ENCODE results near the gene NARF.

DNA sequence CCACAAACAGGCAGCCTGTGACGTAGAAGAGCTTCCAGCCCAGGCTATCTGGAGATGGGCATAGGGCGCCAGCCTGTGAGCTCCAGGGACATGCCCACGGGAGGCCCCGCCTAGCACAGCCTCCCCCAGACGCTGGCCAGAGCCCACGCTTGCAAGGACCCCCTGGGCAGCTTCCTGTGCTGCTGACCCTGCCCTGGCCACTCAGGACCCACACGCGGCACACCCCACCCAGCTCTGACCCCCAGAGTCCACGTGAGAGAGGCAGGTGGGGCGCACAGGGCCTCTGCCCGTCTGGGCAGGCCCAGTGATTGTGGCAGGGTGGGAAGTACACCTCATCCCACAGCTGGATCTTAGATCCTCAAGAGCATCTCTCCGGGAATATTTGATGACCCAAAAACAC lies 11.9 kb upstream of the NARF start:
- TF ChIP-seq, protein P1, sequence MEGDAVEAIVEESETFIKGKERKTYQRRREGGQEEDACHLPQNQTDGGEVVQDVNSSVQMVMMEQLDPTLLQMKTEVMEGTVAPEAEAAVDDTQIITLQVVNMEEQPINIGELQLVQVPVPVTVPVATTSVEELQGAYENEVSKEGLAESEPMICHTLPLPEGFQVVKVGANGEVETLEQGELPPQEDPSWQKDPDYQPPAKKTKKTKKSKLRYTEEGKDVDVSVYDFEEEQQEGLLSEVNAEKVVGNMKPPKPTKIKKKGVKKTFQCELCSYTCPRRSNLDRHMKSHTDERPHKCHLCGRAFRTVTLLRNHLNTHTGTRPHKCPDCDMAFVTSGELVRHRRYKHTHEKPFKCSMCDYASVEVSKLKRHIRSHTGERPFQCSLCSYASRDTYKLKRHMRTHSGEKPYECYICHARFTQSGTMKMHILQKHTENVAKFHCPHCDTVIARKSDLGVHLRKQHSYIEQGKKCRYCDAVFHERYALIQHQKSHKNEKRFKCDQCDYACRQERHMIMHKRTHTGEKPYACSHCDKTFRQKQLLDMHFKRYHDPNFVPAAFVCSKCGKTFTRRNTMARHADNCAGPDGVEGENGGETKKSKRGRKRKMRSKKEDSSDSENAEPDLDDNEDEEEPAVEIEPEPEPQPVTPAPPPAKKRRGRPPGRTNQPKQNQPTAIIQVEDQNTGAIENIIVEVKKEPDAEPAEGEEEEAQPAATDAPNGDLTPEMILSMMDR (IDR thresholded peaks at IDR 0.05): no peak
- TF ChIP-seq POLR2A (IDR thresholded peaks at IDR 0.05): no peak

Data from breast epithelium (tissue), 3 donors.